ENCODE measurements around the gene KRT38.
"Not testable (repeated sequence)": the region's sequence is repeated elsewhere in the genome, so short reads cannot be mapped to it uniquely, and the experiment has no call there.

The KRT38 gene

DNA sequence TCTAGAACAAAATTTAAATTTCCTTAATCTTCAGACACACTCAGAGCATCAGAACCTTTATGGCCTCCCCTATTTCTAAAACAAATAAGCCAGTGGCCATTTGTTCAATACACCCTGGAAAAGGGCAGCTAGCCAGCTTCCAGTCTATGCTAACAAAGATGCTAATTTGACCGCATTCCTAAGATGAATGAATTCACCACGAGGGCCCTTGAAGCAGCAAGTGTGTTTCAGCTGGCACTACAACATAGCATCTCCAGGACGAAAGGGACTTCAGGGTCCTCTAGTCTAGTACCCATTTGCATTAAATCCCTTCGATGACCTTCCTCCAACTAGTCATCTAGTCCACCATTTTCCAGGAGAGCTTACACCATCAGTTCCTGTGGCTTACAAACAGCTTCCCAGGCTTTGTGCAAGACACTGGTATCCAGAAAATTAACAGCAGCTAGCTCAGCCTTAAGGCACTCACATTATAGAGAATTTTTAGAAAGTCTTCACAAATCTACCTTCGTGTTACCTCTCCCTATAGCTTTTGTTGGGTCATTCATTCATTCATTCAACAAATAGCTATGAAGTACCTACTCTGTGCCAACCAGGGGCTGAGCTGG lies 27.3 kb downstream of the KRT38 start:
- Histone ChIP-seq H3K4me1 (ENCODE audit: control insufficient read depth, insufficient read depth, low read length) (peaks cover 15% of the 10 kb centered on the region), H3K36me3 (ENCODE audit: control insufficient read depth, insufficient read depth, low read length, severe bottlenecking) (no peaks in the 10 kb centered on the region), H3K9me3 (ENCODE audit: control insufficient read depth, low read length) (no peaks in the 10 kb centered on the region), H3K9ac (ENCODE audit: low read length) (no peak overlapping the region), H3K27me3 (replicated peaks; ENCODE audit: control insufficient read depth, insufficient read depth, low read length) (peaks cover 3% of the 10 kb centered on the region), H3K4me3 (ENCODE audit: low read length) (no peak overlapping the region)
- DNase-seq (ENCODE audit: low read depth): peak; percentile 19

DNA sequence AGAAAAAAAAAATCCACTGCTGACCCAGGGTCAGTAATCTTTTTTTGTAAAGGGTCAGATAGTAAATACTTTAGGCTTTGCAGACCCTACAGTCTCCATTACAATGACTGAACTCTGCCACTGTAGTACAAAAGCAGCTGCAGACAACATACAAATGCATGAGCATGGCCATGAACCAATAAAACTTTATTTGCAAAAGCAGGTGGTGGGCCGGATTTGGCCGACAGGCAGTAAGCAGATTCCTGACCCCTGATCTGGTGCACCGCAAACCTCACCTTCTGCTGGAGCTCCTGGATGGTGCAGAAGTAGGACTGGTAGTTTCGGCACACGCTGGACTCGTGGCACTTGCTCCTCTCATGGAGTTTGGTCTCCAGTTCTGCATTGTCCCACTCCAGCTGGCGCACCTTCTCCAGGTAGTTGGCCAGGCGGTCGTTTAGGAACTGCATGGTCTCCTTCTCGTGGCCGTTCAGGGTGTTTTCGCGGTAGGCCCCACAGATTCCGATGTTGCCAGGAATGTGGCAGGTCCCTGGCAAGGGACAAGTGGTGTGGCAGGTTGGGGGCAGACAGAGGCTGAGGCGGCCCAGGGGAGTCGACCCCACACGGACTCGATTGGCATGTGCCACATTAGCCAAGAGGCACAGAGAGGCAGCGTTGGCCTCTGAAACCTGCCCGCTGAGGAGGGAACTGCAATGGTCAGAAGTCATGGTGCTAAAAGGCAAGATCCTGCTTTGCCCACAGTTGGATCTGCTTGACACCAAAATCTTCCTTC lies 29.5 kb downstream of the KRT38 start:
- no peak for DNase-seq (ENCODE audit: low read depth)
- Histone ChIP-seq H3K27me3 (replicated peaks; ENCODE audit: control insufficient read depth, insufficient read depth, low read length) (peaks cover 5% of the 10 kb centered on the region), H3K36me3 (ENCODE audit: control insufficient read depth, insufficient read depth, low read length, severe bottlenecking) (no peaks in the 10 kb centered on the region), H3K9ac (ENCODE audit: low read length) (no peak overlapping the region), H3K4me3 (ENCODE audit: low read length) (no peak overlapping the region), H3K9me3 (ENCODE audit: control insufficient read depth, low read length) (no peaks in the 10 kb centered on the region), H3K4me1 (ENCODE audit: control insufficient read depth, insufficient read depth, low read length) (peaks cover 12% of the 10 kb centered on the region)

- H3K36me3 ChIP-seq (ENCODE audit: control insufficient read depth, insufficient read depth, low read length, severe bottlenecking): no peaks in the 10 kb centered on the region
- H3K4me3 ChIP-seq (ENCODE audit: low read length): no peak overlapping the region
- peaks cover 8% of the 10 kb centered on the region for H3K4me1 ChIP-seq (ENCODE audit: control insufficient read depth, insufficient read depth, low read length)
- DNase-seq (ENCODE audit: low read depth): no peak
- H3K9me3 ChIP-seq (ENCODE audit: control insufficient read depth, low read length): no peaks in the 10 kb centered on the region
- no peak overlapping the region for H3K9ac ChIP-seq (ENCODE audit: low read length)
- H3K27me3 ChIP-seq (replicated peaks; ENCODE audit: control insufficient read depth, insufficient read depth, low read length): peaks cover 5% of the 10 kb centered on the region
Observed at GRCh38 chr17:41407226-41407625, 33.6 kb downstream of the KRT38 start.

DNA sequence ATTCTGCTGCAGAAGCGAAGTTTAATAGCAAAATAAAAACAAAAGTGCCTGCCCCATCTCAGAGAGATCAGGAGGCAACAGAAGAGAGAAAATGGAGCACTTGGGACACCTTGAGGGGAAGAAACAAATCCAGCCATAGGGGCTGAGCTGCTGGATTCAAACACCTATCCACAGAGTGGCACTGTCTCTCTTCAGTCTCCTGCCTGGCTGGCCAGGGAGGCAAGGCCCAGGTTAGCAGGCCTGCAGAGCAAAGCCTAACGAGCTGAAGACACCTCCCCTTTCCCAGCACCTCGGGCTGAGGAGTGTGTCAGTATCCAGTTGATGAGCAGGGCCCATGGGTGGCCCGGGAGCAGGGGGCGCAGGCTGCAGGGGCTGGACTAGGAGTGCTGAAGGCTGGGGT lies 34.6 kb downstream of the KRT38 start:
- no peak overlapping the region for H3K9ac ChIP-seq (ENCODE audit: low read length)
- peaks cover 8% of the 10 kb centered on the region for H3K4me1 ChIP-seq (ENCODE audit: control insufficient read depth, insufficient read depth, low read length)
- no peaks in the 10 kb centered on the region for H3K36me3 ChIP-seq (ENCODE audit: control insufficient read depth, insufficient read depth, low read length, severe bottlenecking)
- H3K9me3 ChIP-seq (ENCODE audit: control insufficient read depth, low read length): no peaks in the 10 kb centered on the region
- H3K27me3 ChIP-seq (replicated peaks; ENCODE audit: control insufficient read depth, insufficient read depth, low read length): peaks cover 5% of the 10 kb centered on the region
- no peak for DNase-seq (ENCODE audit: low read depth)
- H3K4me3 ChIP-seq (ENCODE audit: low read length): no peak overlapping the region

DNA sequence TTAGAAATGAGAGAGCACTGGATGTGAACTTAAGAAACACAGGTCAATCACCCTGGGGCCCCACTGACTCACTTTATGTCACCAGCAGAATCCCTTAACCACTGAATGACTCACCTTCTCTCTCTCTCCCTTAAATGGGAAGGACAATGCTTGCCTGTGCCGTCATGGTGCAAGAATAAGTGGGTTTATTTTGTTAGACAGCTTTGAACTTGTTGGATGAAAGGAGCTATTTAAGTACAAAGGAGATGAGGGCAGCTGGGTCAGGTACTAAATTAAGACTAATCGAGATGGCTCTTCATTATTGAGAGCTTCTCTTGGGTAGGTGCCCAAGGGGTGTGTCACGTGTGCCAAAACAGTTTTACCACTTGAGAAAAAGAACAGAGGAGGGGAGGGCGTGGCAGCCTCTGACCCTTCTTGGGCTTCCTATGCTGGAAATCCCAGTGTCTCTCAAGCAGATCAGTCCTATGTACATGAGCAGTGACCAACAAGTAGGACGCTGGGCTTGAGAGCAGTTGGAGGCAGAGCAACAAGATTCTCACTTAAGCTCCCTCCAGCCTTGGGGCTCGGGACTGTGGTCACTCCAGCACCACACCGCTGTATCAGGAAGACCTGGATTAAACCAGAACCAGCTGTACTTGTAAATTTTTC lies 36.6 kb downstream of the KRT38 start:
- Histone ChIP-seq H3K27me3 (replicated peaks; ENCODE audit: control insufficient read depth, insufficient read depth, low read length) (peaks cover 7% of the 10 kb centered on the region), H3K9ac (ENCODE audit: low read length) (no peak overlapping the region), H3K36me3 (ENCODE audit: control insufficient read depth, insufficient read depth, low read length, severe bottlenecking) (no peaks in the 10 kb centered on the region), H3K4me3 (ENCODE audit: low read length) (no peak overlapping the region), H3K9me3 (ENCODE audit: control insufficient read depth, low read length) (no peaks in the 10 kb centered on the region), H3K4me1 (ENCODE audit: control insufficient read depth, insufficient read depth, low read length) (peaks cover 8% of the 10 kb centered on the region)
- peak; percentile 75 for DNase-seq (ENCODE audit: low read depth)

DNA sequence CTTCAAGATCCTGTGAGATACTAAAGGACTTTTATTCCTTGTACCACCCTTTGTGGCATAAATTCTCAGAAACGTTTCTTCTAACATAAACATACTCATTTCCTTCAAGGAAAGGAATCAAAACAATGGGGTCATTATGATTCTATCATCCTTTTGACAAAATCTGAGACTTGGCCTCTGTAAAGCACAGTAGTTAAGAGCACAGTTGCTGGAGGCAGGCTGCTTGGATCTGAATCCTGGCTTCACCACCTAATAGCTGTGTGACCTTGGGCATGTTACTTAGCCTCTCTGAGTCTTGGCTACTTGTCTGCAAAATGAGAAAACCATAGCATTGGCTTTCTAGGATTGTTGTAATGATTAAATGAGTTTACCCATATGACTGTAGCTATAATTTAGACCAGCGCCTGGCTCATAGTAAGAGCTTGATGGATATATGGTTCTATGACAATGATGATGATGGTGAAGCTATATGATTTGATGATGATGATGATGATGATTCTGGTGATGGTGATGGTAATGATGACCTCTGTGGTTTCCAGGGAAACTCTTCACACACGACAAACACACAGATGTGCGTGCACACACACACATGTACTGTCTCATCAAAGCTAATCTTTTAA lies 37.3 kb downstream of the KRT38 start:
- Histone ChIP-seq H3K9me3 (ENCODE audit: control insufficient read depth, low read length) (no peaks in the 10 kb centered on the region), H3K36me3 (ENCODE audit: control insufficient read depth, insufficient read depth, low read length, severe bottlenecking) (no peaks in the 10 kb centered on the region), H3K4me1 (ENCODE audit: control insufficient read depth, insufficient read depth, low read length) (peaks cover 8% of the 10 kb centered on the region), H3K9ac (ENCODE audit: low read length) (no peak overlapping the region), H3K4me3 (ENCODE audit: low read length) (no peak overlapping the region), H3K27me3 (replicated peaks; ENCODE audit: control insufficient read depth, insufficient read depth, low read length) (peaks cover 7% of the 10 kb centered on the region)
- no peak for DNase-seq (ENCODE audit: low read depth)

DNA sequence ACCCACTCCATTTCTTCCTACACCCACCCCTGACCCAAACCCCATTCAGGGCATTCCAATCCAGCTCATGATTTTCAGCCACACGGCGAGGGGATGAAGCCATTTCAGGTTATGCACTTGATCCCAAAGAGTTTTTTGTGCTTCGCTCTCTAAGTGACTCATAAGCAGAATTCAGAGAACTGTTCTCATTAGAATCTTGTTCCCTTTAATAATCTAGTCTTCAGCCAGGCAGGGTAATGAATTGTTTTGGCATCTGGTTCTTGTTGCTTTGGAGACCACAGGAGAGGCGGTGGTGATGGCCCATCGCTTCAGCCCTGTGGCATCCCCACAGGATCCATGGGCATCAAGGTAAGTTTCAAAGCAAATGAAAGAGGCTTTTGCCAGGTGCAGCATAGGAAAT lies 38.6 kb downstream of the KRT38 start:
- H3K4me1 ChIP-seq (ENCODE audit: control insufficient read depth, insufficient read depth, low read length): peaks cover 8% of the 10 kb centered on the region
- peaks cover 4% of the 10 kb centered on the region for H3K27me3 ChIP-seq (replicated peaks; ENCODE audit: control insufficient read depth, insufficient read depth, low read length)
- no peak overlapping the region for H3K4me3 ChIP-seq (ENCODE audit: low read length)
- H3K9ac ChIP-seq (ENCODE audit: low read length): no peak overlapping the region
- DNase-seq (ENCODE audit: low read depth): no peak
- H3K36me3 ChIP-seq (ENCODE audit: control insufficient read depth, insufficient read depth, low read length, severe bottlenecking): no peaks in the 10 kb centered on the region
- no peaks in the 10 kb centered on the region for H3K9me3 ChIP-seq (ENCODE audit: control insufficient read depth, low read length)

DNA sequence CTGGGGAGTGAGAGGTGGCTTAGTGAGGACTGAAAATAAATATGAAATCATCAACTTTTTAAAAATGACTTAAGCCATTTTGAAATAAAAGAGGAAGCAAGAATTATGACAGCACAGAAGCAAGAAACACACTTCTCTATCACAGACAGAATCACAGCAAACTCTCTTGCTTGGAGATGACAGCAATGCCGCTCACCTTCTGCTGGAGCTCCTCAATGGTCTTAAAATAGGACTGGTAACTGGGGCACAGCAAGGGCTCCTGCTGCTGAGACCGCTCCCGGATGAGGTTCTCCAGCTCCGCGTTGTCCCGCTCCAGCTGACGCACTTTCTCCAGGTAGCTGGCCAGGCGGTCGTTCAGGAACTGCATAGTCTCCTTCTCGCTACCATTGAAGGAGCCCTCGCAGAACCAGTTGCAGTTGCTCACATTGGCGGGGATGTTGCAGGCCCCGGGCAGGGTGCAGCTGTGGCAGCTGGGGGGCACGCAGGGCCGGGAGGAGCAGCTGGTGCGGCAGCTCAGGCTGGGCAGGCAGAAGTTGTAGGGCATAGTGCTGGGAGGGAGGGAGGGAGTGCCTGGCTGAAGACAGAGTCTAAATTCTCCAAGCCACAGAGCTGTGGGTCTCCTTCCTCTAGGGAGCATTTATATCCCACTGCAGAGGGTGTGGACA lies 43.7 kb downstream of the KRT38 start, which contains the start of gene KRT31:
Gene KRT31 (minus strand): TSS at position 613 of the 665 bp plus-strand sequence. CDS start 69 bp downstream, at position 544.
- H3K9me3 ChIP-seq (ENCODE audit: control insufficient read depth, low read length): peaks cover 4% of the 10 kb centered on the region
- H3K4me1 ChIP-seq (ENCODE audit: control insufficient read depth, insufficient read depth, low read length): peaks cover 9% of the 10 kb centered on the region
- H3K4me3 ChIP-seq (ENCODE audit: low read length): no peak within 1 kb of the TSS
- H3K36me3 ChIP-seq (ENCODE audit: control insufficient read depth, insufficient read depth, low read length, severe bottlenecking): no peaks in the 10 kb centered on the region
- no peak for DNase-seq (ENCODE audit: low read depth)
- peaks cover 20% of the 10 kb centered on the region for H3K27me3 ChIP-seq (replicated peaks; ENCODE audit: control insufficient read depth, insufficient read depth, low read length)
- H3K9ac ChIP-seq (ENCODE audit: low read length): no peak within 1 kb of the TSS

DNA sequence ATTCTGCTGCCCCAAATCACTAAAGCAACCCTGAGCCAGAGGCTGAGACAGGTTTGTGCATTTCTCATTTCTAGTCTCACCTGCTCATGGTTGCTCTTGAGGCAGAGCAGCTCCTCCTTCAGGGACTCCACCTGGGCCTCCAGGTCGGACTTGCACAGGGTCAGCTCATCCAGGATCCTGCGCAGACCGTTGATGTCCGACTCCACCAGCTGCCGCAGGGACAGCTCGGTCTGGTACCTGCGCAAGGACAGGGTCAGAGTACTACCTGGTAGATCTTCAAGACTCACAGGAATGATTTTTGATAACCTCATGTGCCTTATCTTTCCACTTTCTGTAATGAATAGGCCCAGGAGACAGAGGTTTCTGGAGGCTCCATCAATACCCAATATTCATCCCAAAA lies 44.4 kb downstream of the KRT38 start:
- Histone ChIP-seq H3K27me3 (replicated peaks; ENCODE audit: control insufficient read depth, insufficient read depth, low read length) (peaks cover 20% of the 10 kb centered on the region), H3K9me3 (ENCODE audit: control insufficient read depth, low read length) (peaks cover 4% of the 10 kb centered on the region), H3K4me1 (ENCODE audit: control insufficient read depth, insufficient read depth, low read length) (peaks cover 12% of the 10 kb centered on the region), H3K4me3 (ENCODE audit: low read length) (no peak overlapping the region), H3K9ac (ENCODE audit: low read length) (no peak overlapping the region), H3K36me3 (ENCODE audit: control insufficient read depth, insufficient read depth, low read length, severe bottlenecking) (no peaks in the 10 kb centered on the region)
- DNase-seq (ENCODE audit: low read depth): no peak

DNA sequence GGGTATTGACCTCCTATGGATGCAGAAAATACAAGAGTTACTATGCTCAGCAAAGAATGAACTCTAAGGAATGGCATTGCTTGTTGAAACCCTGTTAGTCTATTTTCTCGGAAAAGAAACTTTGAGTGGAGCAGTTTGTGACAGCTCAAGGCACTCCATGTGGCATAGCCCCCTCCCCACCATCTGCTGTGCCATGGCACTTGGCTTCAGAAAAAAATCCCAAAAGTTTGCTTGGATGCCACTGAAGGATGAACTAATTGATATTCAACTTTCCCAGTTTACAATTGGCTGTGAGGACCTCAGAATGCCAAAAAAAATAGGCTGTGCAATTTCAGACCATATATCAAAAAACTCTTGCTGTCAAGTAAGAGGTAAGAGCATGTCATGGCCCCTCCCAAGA lies 45.2 kb downstream of the KRT38 start:
- Histone ChIP-seq H3K4me3 (ENCODE audit: low read length) (no peak overlapping the region), H3K36me3 (ENCODE audit: control insufficient read depth, insufficient read depth, low read length, severe bottlenecking) (no peaks in the 10 kb centered on the region), H3K27me3 (replicated peaks; ENCODE audit: control insufficient read depth, insufficient read depth, low read length) (peaks cover 20% of the 10 kb centered on the region), H3K9ac (ENCODE audit: low read length) (no peak overlapping the region), H3K9me3 (ENCODE audit: control insufficient read depth, low read length) (peaks cover 4% of the 10 kb centered on the region), H3K4me1 (ENCODE audit: control insufficient read depth, insufficient read depth, low read length) (peaks cover 12% of the 10 kb centered on the region)
- no peak for DNase-seq (ENCODE audit: low read depth)

DNA sequence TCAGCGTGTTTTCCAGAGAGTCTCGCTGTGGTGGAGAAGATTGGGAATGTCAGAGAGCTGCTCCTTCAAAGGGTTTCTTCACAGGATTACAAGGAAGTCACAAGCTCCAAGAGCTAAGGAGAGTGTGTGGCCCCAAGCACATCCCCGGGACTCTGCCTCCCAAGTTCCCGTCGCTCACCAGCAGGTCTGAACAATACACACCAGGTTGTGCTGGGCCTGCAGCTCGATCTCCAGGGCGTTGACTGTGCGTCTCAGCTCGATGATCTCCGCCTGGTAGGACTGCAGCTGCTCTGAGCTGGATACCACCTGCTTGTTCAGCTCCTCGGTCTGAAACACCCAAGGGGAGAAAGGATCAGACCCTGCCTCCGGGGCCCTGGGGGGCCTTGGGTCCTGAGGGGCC lies 45.7 kb downstream of the KRT38 start:
- not testable (repeated sequence) for H3K4me3 ChIP-seq (ENCODE audit: low read length); H3K36me3 ChIP-seq (ENCODE audit: control insufficient read depth, insufficient read depth, low read length, severe bottlenecking); H3K9me3 ChIP-seq (ENCODE audit: control insufficient read depth, low read length); DNase-seq (ENCODE audit: low read depth); H3K9ac ChIP-seq (ENCODE audit: low read length)
- peaks cover 19% of the 10 kb centered on the region for H3K27me3 ChIP-seq (replicated peaks; ENCODE audit: control insufficient read depth, insufficient read depth, low read length)
- peaks cover 12% of the 10 kb centered on the region for H3K4me1 ChIP-seq (ENCODE audit: control insufficient read depth, insufficient read depth, low read length)
